Activated T-cell treated with anti-CD3 and anti-CD28 coated beads, Interleukin-2, amount 50 U/mL, for 24 hours (primary cell): Measurements from ENCODE around the gene ZNF670.

Experiments
- DNase-seq: peaks from one replicate; pipeline ENCODE4 v3.0.0-alpha.2; 2020
- H3K27ac Mint-ChIP-seq: 2 replicates; pipeline ENCODE4 v1.8.0; 2020; ENCODE audit warnings: mild to moderate bottlenecking, mixed read lengths
- H3K27me3 Mint-ChIP-seq: 2 replicates; pipeline ENCODE4 v1.8.0; 2020; ENCODE audit warnings: mixed read lengths
- H3K36me3 Mint-ChIP-seq: 2 replicates; pipeline ENCODE4 v1.8.0; 2020; ENCODE audit warnings: low read depth, mixed read lengths
- H3K4me1 Mint-ChIP-seq: 2 replicates; pipeline ENCODE4 v1.8.0; 2020; ENCODE audit warnings: low read depth, mixed read lengths
- H3K4me3 Mint-ChIP-seq: 2 replicates; pipeline ENCODE4 v1.8.0; 2020; ENCODE audit warnings: mild to moderate bottlenecking, moderate library complexity, mixed read lengths
- H3K9me3 Mint-ChIP-seq: 2 replicates; pipeline ENCODE4 v1.8.0; 2020; ENCODE audit warnings: mixed read lengths

ZNF670 gene

GRCh38 chr1:247111700-247112478, 33.3 kb upstream of the ZNF670 start:
- H3K27ac Mint-ChIP-seq = no peak overlapping the region
- H3K9me3 Mint-ChIP-seq = no peaks in the 10 kb centered on the region
- H3K4me3 Mint-ChIP-seq = no peak overlapping the region
- H3K36me3 Mint-ChIP-seq = no peaks in the 10 kb centered on the region
- peaks cover 50% of the 10 kb centered on the region for H3K27me3 Mint-ChIP-seq
- peaks cover 14% of the 10 kb centered on the region for H3K4me1 Mint-ChIP-seq
- peak; percentile 42 for DNase-seq

DNA sequence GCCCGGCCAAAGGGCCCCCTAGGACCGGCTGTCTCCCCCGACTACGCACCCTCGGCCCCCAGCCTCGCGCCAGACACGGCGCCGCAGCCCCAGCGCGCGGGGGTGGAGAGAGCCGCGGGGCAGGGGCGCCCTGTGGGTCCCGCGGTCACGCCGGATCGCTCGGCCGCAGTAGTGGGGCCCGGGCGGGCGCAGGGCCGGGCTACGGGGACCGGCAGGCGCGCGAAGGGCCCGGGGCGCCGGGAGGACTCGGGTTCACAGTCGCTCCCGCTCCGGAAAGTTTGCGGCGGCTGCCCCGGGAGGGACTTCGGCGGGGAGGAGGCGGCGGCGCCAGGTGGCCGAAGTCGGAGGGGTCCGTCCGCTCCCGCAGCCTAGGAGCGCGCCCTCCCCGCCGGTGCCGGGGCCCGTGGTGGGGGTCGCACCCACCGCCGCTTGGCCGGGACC, 32.7 kb upstream of the ZNF670 start:
- no peaks in the 10 kb centered on the region for H3K9me3 Mint-ChIP-seq
- peak; percentile 45 for DNase-seq
- no peak overlapping the region for H3K27ac Mint-ChIP-seq
- peaks cover 14% of the 10 kb centered on the region for H3K4me1 Mint-ChIP-seq
- peaks cover 53% of the 10 kb centered on the region for H3K27me3 Mint-ChIP-seq
- H3K36me3 Mint-ChIP-seq = no peaks in the 10 kb centered on the region
- H3K4me3 Mint-ChIP-seq = peak overlapping the region; percentile 69

DNA sequence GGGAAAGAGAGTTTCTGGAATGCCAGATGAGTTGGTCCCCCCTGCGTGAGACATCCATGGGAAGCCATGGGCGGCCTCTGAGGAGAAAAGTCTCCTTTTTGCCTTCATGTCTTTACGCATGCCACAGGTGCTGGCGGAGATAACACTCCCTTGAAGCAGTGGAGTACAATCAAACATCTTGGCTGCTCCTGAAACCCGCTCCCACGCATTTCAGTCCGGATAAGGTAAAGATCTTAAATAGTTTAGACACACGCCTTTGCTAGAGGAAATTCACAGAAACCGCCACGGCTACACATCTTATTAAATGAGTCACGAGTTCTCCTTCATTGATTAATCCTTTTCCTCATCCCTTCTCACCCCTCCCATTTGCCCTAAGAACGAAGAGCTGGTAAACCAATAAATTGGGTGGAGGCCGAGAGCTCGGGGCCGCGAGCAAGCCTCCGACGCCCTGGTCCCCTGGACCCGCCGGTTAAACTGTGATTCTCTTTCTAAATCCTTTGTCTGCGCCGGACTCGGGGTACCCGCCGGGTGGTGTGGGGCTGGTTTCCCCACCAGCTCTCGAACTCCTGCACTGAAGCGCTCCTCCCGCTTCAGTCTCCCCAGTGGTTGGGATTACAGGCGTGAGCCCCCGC, 32.1 kb upstream of the ZNF670 start:
- peaks cover 14% of the 10 kb centered on the region for H3K4me1 Mint-ChIP-seq
- H3K36me3 Mint-ChIP-seq = no peaks in the 10 kb centered on the region
- peak; percentile 57 for DNase-seq
- peak overlapping the region; percentile 69 for H3K4me3 Mint-ChIP-seq
- peak overlapping the region; percentile 7 for H3K27ac Mint-ChIP-seq
- H3K9me3 Mint-ChIP-seq = no peaks in the 10 kb centered on the region
- H3K27me3 Mint-ChIP-seq = peaks cover 57% of the 10 kb centered on the region

DNA sequence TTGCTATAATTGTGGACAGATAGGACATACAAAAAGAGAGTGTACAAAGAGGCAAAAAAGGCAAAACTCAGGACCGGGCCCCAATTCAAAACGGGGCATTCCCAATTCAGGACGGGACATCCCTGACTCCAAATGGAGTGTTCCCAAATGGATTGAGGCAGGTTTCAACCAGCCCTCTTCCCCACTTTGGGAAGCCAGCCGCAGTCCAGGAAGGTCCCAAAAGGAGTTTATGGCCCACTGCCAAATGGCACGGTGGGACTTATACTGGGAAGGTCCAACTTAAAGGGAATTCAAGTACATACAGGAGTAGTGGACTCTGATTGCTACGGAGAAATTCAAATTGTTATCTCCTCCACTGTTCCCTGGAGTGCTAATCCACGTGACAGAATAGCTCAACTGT, 29.1 kb upstream of the ZNF670 start:
- no peak for DNase-seq
- Mint-ChIP-seq H3K9me3 (peaks cover 14% of the 10 kb centered on the region), H3K27me3 (peaks cover 52% of the 10 kb centered on the region), H3K27ac (no peak overlapping the region), H3K4me1 (peaks cover 27% of the 10 kb centered on the region), H3K36me3 (peaks cover 16% of the 10 kb centered on the region), H3K4me3 (no peak overlapping the region)

DNA sequence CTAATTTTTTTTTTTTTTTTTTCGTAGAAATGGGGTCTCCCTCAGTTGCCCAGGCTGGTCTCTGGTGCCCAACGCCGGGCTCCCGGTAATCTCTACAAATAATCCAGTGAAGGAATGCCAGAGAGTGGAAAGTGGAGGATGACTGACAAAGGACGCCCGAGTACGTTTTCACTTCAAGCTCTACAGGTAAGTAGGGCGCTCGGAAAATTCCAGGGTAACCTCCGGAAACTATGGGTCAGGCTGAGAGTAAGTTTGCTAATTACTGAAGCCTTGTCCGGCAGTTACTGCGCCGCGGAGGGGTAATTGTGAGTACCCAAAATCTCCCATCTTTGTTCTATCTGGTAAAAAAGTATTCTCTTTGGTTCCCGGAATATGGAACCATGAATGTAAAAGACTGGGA, 27.4 kb upstream of the ZNF670 start:
- H3K9me3 Mint-ChIP-seq = peaks cover 26% of the 10 kb centered on the region
- H3K36me3 Mint-ChIP-seq = peaks cover 32% of the 10 kb centered on the region
- no peak for DNase-seq
- peaks cover 28% of the 10 kb centered on the region for H3K4me1 Mint-ChIP-seq
- no peak overlapping the region for H3K4me3 Mint-ChIP-seq
- no peak overlapping the region for H3K27ac Mint-ChIP-seq
- H3K27me3 Mint-ChIP-seq = peaks cover 46% of the 10 kb centered on the region

- Mint-ChIP-seq H3K9me3 (peaks cover 34% of the 10 kb centered on the region), H3K27ac (no peak overlapping the region), H3K4me1 (peaks cover 21% of the 10 kb centered on the region), H3K36me3 (peaks cover 42% of the 10 kb centered on the region), H3K27me3 (peaks cover 41% of the 10 kb centered on the region), H3K4me3 (peak overlapping the region; percentile 9)
- no peak for DNase-seq
Measured at GRCh38 chr1:247104965-247105364, 26.4 kb upstream of the ZNF670 start.

- DNase-seq = peak; percentile 95
- H3K4me1 Mint-ChIP-seq = peaks cover 16% of the 10 kb centered on the region
- peak within 1 kb of the TSS; percentile 92 for H3K27ac Mint-ChIP-seq
- H3K4me3 Mint-ChIP-seq = peak within 1 kb of the TSS; percentile 92
- H3K36me3 Mint-ChIP-seq = peaks cover 51% of the 10 kb centered on the region
- peaks cover 35% of the 10 kb centered on the region for H3K27me3 Mint-ChIP-seq
- peaks cover 34% of the 10 kb centered on the region for H3K9me3 Mint-ChIP-seq
Measured at GRCh38 chr1:247103859-247104591, 25.4 kb upstream of the ZNF670 start, which contains the start of gene ZNF669. Gene ZNF669 (minus strand): TSS chr1:247104356. CDS start chr1:247104199, 157 bp downstream.

GRCh38 chr1:247102381-247102780, 23.8 kb upstream of the ZNF670 start:
- Mint-ChIP-seq H3K27ac (no peak overlapping the region), H3K4me3 (peak overlapping the region; percentile 35), H3K27me3 (peaks cover 18% of the 10 kb centered on the region), H3K36me3 (peaks cover 67% of the 10 kb centered on the region), H3K4me1 (peaks cover 16% of the 10 kb centered on the region), H3K9me3 (peaks cover 42% of the 10 kb centered on the region)
- no peak for DNase-seq

- Mint-ChIP-seq H3K27me3 (peaks cover 6% of the 10 kb centered on the region), H3K27ac (no peak overlapping the region), H3K4me1 (peaks cover 16% of the 10 kb centered on the region), H3K9me3 (peaks cover 57% of the 10 kb centered on the region), H3K36me3 (peaks cover 83% of the 10 kb centered on the region), H3K4me3 (no peak overlapping the region)
- no peak for DNase-seq
Measured at GRCh38 chr1:247100676-247101279, 22.2 kb upstream of the ZNF670 start.

- H3K27ac Mint-ChIP-seq = no peak overlapping the region
- H3K4me1 Mint-ChIP-seq = no peaks in the 10 kb centered on the region
- peaks cover 43% of the 10 kb centered on the region for H3K9me3 Mint-ChIP-seq
- no peaks in the 10 kb centered on the region for H3K27me3 Mint-ChIP-seq
- DNase-seq = no peak
- no peak overlapping the region for H3K4me3 Mint-ChIP-seq
- H3K36me3 Mint-ChIP-seq = peaks cover 63% of the 10 kb centered on the region
Measured at GRCh38 chr1:247096958-247097357, 18.3 kb upstream of the ZNF670 start.

DNA sequence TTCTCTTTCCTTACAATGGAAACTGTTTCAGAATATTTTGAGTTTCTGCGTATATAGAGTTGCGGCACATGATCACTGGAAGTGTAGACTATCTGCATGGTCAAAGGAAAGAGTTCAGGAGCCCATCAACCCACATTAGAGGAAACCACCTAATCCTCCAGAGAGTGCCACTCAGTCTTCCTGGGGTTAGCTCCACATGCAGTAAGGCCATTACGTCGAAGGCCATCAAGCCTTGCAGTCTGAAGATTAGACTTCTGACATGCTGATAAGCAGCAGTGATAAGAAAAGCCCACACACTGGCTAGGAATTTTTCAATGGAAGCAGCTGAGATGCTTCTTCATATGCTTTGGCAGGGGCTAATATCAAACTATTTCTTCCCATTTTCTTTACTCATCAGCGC, 17.9 kb upstream of the ZNF670 start:
- H3K4me3 Mint-ChIP-seq = no peak overlapping the region
- no peaks in the 10 kb centered on the region for H3K4me1 Mint-ChIP-seq
- no peaks in the 10 kb centered on the region for H3K27me3 Mint-ChIP-seq
- no peak for DNase-seq
- H3K36me3 Mint-ChIP-seq = peaks cover 59% of the 10 kb centered on the region
- H3K9me3 Mint-ChIP-seq = peaks cover 40% of the 10 kb centered on the region
- no peak overlapping the region for H3K27ac Mint-ChIP-seq

DNA sequence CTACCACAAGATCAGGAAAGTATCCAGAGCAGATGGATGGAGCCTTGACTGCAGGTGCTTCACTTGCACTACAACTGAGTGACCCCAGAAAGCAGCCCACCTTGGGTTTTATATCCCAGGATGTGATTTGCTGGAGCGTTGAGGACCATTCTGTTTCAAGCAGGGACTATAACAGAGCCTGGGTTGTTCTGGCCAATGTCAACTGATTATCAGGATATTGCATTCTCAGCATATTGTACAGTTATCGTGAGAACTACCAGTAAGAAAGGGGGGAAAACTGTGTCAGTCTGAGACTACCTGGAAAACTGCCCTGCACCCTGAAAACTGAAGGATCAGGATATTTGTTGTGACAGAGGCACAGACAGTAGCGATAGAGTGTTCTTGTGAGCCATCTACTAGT, 17.5 kb upstream of the ZNF670 start:
- DNase-seq = no peak
- H3K4me3 Mint-ChIP-seq = no peak overlapping the region
- peaks cover 39% of the 10 kb centered on the region for H3K9me3 Mint-ChIP-seq
- H3K36me3 Mint-ChIP-seq = peaks cover 54% of the 10 kb centered on the region
- no peak overlapping the region for H3K27ac Mint-ChIP-seq
- H3K27me3 Mint-ChIP-seq = no peaks in the 10 kb centered on the region
- no peaks in the 10 kb centered on the region for H3K4me1 Mint-ChIP-seq

DNA sequence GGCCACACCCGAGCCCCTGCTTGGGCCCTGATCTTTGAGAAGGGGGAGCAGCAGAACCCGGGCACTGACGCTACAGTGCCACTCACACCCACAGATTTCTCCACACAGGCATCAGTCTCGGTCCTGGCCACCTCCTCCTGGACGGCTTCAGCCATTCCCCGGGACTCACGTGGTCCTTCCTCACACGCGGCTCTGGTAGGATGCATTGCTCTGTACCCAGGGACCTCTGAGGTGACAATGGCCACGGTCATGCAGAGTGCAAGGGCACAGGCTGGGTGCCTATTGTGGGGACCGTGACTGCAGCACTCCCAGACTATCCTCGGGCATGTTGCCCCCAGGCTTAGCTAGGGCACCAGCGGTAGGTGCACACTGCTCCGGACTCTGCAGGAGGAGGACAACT, 11.8 kb upstream of the ZNF670 start:
- H3K36me3 Mint-ChIP-seq = no peaks in the 10 kb centered on the region
- DNase-seq = no peak
- no peak overlapping the region for H3K27ac Mint-ChIP-seq
- no peaks in the 10 kb centered on the region for H3K4me1 Mint-ChIP-seq
- H3K9me3 Mint-ChIP-seq = peaks cover 5% of the 10 kb centered on the region
- H3K27me3 Mint-ChIP-seq = no peaks in the 10 kb centered on the region
- no peak overlapping the region for H3K4me3 Mint-ChIP-seq

DNA sequence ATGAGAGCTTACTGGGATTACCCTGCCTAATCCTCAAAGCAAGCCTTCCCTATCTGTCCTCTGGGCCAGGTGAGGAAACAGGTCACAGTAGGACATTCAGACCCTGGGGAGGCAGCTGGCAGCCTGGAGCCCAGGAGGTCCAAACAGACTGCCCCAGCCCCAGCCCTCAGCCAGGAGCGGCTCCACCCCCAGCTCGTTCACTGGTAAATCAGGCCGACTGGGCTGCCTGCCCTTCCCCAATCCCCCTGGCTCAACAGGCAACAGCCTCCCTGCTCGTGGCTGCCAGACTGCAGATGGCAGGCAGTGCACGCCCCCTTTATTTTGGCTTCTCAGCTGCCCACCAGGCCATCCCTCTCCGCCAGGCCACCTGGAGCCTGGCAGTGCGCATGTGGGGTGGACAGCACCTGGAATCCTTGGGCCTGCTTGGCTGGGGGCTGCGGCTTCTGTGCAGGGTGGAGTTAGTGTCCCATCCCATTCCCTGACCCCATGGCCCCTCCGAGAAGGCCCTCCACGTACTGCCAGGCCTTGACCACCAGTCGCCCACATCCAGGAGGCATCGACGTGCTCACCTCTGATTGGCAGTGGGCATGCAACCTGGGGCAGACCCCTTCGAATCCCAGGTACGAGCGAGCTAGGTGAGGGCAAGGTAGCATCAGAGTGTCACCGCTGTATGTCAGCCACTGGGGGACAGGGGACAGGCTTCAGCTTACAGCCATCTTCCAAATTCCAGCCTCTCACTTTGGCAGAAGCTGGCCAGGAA, 11.2 kb upstream of the ZNF670 start:
- H3K9me3 Mint-ChIP-seq = peaks cover 7% of the 10 kb centered on the region
- H3K36me3 Mint-ChIP-seq = no peaks in the 10 kb centered on the region
- H3K4me3 Mint-ChIP-seq = no peak overlapping the region
- no peaks in the 10 kb centered on the region for H3K4me1 Mint-ChIP-seq
- no peak for DNase-seq
- no peaks in the 10 kb centered on the region for H3K27me3 Mint-ChIP-seq
- H3K27ac Mint-ChIP-seq = no peak overlapping the region
